Activated B cell treated with CpG ODN at 0.5 μM for 24 hours (primary cell): ENCODE results near the gene HERC4. TPM values are rescaled to one million over a fixed set of nuclear protein-coding genes. Genes with fewer than 3 reads are reported as not detected.

Source experiments
- ATAC-seq: fragments of 200-7000 bp; cut with Tn5 transposase; one replicate; pipeline ENCODE4 v1.10.0; 2021; ENCODE audit warnings: low read depth, mild to moderate bottlenecking, moderate library complexity
- CTCF ChIA-PET: fragments of 350-600 bp; sonication (Branson Sonifier 250); formaldehyde crosslinking; loops from one replicate; lab custom pipeline; 2021; ENCODE audit warnings: antibody characterized with exemption; lab: Charles Lee
- POLR2A ChIA-PET: fragments of 350-600 bp; sonication (Branson Sonifier 250); formaldehyde crosslinking; loops from one replicate; lab custom pipeline; 2021; ENCODE audit warnings: antibody characterized with exemption; lab: Charles Lee
- DNase-seq: peaks from one replicate; pipeline ENCODE4 v3.0.0; 2022
- H3K27ac Mint-ChIP-seq: one replicate; pipeline ENCODE4 v1.8.0; 2020; ENCODE audit warnings: mixed read lengths
- H3K27me3 Mint-ChIP-seq: one replicate; pipeline ENCODE4 v1.8.0; 2021; ENCODE audit warnings: mixed read lengths
- H3K36me3 Mint-ChIP-seq: one replicate; pipeline ENCODE4 v1.8.0; 2021; ENCODE audit warnings: low read depth, mixed read lengths
- H3K4me1 Mint-ChIP-seq: one replicate; pipeline ENCODE4 v1.8.0; 2021; ENCODE audit warnings: mixed read lengths
- H3K4me3 Mint-ChIP-seq: one replicate; pipeline ENCODE4 v1.8.0; 2020; ENCODE audit warnings: mild to moderate bottlenecking, mixed read lengths
- H3K9me3 Mint-ChIP-seq: one replicate; pipeline ENCODE4 v1.8.0; 2020; ENCODE audit warnings: mixed read lengths
- CTCF ChIP-seq: fragments of 200-600 bp; IDR thresholded peaks from one replicate; pipeline ENCODE4 v1.8.0; 2022; ENCODE audit warnings: antibody characterized with exemption, mild to moderate bottlenecking
- intact Hi-C: fragments of 100-400 bp; cut with micrococcal nuclease; formaldehyde crosslinking; loops from one replicate; pipeline ENCODE4 v1.15.1; 2024
- total RNA-seq: library from RNA; stranded (reverse); gene quantifications from 2 replicates; pipeline ENCODE4 v1.2.3, GENCODE V29; 2022

Gene HERC4
- total RNA-seq, 1 donor from 2014 or later, result 84.2 TPM

GRCh38 chr10:68086910-68087684, 12.0 kb upstream of the HERC4 start:
- POLR2A ChIA-PET, result no interaction called here
- ATAC-seq, result no peak
- no peak for TF ChIP-seq CTCF
- Mint-ChIP-seq H3K9me3 (no peaks in the 10 kb centered on the region), H3K4me1 (no peaks in the 10 kb centered on the region), H3K27me3 (no peaks in the 10 kb centered on the region), H3K36me3 (no peaks in the 10 kb centered on the region), H3K27ac (no peak overlapping the region), H3K4me3 (no peak overlapping the region)
- intact Hi-C loops, result no loop called here
- CTCF ChIA-PET, result no interaction called here
- no peak for DNase-seq

GRCh38 chr10:68086011-68086410, 10.9 kb upstream of the HERC4 start:
- Mint-ChIP-seq H3K36me3 (no peaks in the 10 kb centered on the region), H3K27me3 (no peaks in the 10 kb centered on the region), H3K4me1 (no peaks in the 10 kb centered on the region), H3K27ac (no peak overlapping the region), H3K4me3 (no peak overlapping the region), H3K9me3 (no peaks in the 10 kb centered on the region)
- no peak for DNase-seq
- POLR2A ChIA-PET, result no interaction called here
- intact Hi-C loops, result no loop called here
- no peak for TF ChIP-seq CTCF
- no peak for ATAC-seq
- CTCF ChIA-PET, result no interaction called here

GRCh38 chr10:68084469-68084868, 9.4 kb upstream of the HERC4 start:
- DNase-seq (no peak), ATAC-seq (no peak)
- no peak overlapping the region for H3K27ac Mint-ChIP-seq
- H3K4me3 Mint-ChIP-seq, result no peak overlapping the region
- no peak for TF ChIP-seq CTCF
- ChIA-PET POLR2A (interaction anchor here (1.1 kb wide), 1 partner anchor 9 kb away, joined by 12 read pairs; no protein-coding TSS in a partner anchor), CTCF (no interaction called here)
- intact Hi-C loops, result no loop called here
- no peaks in the 10 kb centered on the region for H3K9me3 Mint-ChIP-seq
- no peaks in the 10 kb centered on the region for H3K36me3 Mint-ChIP-seq
- H3K27me3 Mint-ChIP-seq, result no peaks in the 10 kb centered on the region
- no peaks in the 10 kb centered on the region for H3K4me1 Mint-ChIP-seq

GRCh38 chr10:68083953-68084352, 8.9 kb upstream of the HERC4 start:
- Mint-ChIP-seq H3K27ac (no peak overlapping the region), H3K4me3 (no peak overlapping the region), H3K36me3 (no peaks in the 10 kb centered on the region), H3K9me3 (no peaks in the 10 kb centered on the region), H3K27me3 (no peaks in the 10 kb centered on the region), H3K4me1 (no peaks in the 10 kb centered on the region)
- ChIA-PET POLR2A (interaction anchor here (1.1 kb wide), 1 partner anchor 8 kb away, joined by 12 read pairs; no protein-coding TSS in a partner anchor), CTCF (interaction anchor here (0.7 kb wide), 1 partner anchor 194 kb away, joined by 3 read pairs; no protein-coding TSS in a partner anchor)
- intact Hi-C loops, result no loop called here
- ATAC-seq, result no peak
- no peak for DNase-seq
- TF ChIP-seq CTCF, result no peak

DNA sequence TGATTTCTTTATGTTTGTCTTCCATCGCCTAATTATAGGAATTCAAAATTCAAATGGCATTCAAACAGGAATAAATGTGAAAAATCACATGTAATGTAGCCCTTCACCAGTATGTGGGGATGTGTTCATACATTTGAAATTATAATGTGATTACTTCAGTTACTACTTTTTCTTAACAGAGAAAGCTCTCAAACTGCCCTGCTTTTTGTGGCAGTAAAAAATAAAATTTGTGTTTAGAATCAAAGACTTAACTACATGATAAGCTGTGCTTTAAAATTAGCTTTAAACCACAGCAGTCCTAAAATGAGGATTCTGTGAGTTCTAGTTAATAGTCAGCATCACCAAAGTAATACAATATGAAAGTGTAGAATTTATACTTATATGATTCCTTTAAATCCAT, 7.8 kb upstream of the HERC4 start:
- no peaks in the 10 kb centered on the region for H3K4me1 Mint-ChIP-seq
- no peaks in the 10 kb centered on the region for H3K9me3 Mint-ChIP-seq
- H3K4me3 Mint-ChIP-seq, result no peak overlapping the region
- no peak for ATAC-seq
- intact Hi-C loops, result no loop called here
- ChIA-PET POLR2A (interaction anchor here (0.5 to 0.6 kb wide), 2 partner anchors 11 to 245 kb away, joined by 3 to 8 read pairs; no protein-coding TSS in a partner anchor), CTCF (no interaction called here)
- no peak for TF ChIP-seq CTCF
- H3K36me3 Mint-ChIP-seq, result no peaks in the 10 kb centered on the region
- no peaks in the 10 kb centered on the region for H3K27me3 Mint-ChIP-seq
- no peak overlapping the region for H3K27ac Mint-ChIP-seq
- DNase-seq, result no peak
